Transverse colon (tissue), 4 donors: ENCODE results near the gene COL5A3.

ENCODE experiments used
- CTCF ChIP-seq, 5 experiments: fragments of 200-600 bp in 3 of 5; fragments of 450-650 bp in 2 of 5; sonication (generic) in 3 of 5; IDR thresholded peaks; 1 replicate in 2 of 5; 2 replicates in 3 of 5; pipeline ENCODE4 v1.5.1; 2016 to 2017; ENCODE audit warnings: antibody characterized with exemption in 5 of 5, inconsistent platforms in 3 of 5, mild to moderate bottlenecking in 2 of 5, moderate library complexity in 1 of 5
- EP300 ChIP-seq: sonication (generic); formaldehyde crosslinking; IDR thresholded peaks from one replicate; pipeline ENCODE4 v1.6.1; 2017; ENCODE audit warnings: antibody characterized with exemption, low read depth
- POLR2A ChIP-seq: fragments of 450-650 bp; IDR thresholded peaks from one replicate; pipeline ENCODE4 v1.6.1; 2016; ENCODE audit warnings: antibody characterized with exemption, mild to moderate bottlenecking, moderate library complexity
- POLR2AphosphoS5 ChIP-seq, 3 donors: sonication (generic); formaldehyde crosslinking; IDR thresholded peaks; one replicate each; pipeline ENCODE4 v1.6.1; 2016; ENCODE audit warnings: antibody characterized with exemption in 3 of 3

GRCh38 chr19:10045371-10045770 lies 35.1 kb upstream of the COL5A3 start:
- TF ChIP-seq CTCF (IDR thresholded peaks at IDR 0.05) = no peak
- no peak for TF ChIP-seq POLR2A
- no peak for TF ChIP-seq POLR2AphosphoS5 (IDR thresholded peaks at IDR 0.05)
- no peak for TF ChIP-seq EP300
